Measurements from ENCODE around the gene TIMM22. TPM values are rescaled to one million over a fixed set of nuclear protein-coding genes. Genes with fewer than 3 reads are reported as not detected.

The TIMM22 gene
- polyA plus RNA-seq, 2 of the 4 experiments (the other 2 are of a cell fraction), result 15.8 to 21.3 TPM

DNA sequence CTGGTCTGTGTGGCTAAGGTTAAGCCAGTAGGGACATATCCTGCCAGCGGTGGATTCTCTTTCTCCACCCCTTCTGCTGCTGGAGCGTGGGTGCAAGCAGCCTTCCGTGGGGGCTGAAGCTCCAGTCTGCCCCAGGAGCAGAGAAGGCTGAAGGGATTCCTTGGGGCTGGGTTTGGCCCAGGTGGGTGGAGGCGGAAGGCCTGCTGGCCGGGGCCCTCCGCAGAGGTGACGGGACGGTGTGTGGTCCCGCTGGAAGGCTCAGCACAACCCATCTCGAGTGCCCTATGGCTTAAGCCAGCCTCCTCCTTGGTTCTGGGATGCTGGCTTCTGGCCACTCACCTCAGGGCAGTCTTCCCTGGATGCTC is 13.1 kb downstream of the TIMM22 start:
- CTCF ChIA-PET, result interaction anchor here (0.6 to 4.1 kb wide), 4 partner anchors 10 to 571 kb away, joined by 3 to 23 read pairs (median 10); no protein-coding TSS in a partner anchor

DNA sequence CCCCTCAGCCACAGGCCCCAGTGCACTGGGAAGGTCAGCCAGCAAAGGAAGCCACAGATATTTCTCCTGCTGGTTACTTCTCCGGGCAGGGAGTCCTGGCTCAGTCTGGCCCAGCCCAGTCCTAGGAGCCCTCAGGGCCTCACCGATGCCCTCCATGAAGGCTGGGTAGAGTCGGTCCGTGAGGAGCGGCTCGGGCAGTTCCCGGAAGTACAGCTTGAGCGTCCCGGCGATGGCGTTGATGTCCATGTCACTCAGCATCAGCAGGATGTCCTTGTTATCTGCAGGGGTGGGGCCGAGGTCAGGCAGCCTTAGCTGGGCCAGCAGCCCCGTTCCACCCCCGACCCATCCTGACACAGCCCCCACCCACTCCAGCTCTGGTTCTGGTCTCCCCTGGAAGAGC is 13.7 kb downstream of the TIMM22 start:
- POLR2A ChIA-PET, result no interaction called here
- no peak for FAIRE-seq
- TF ChIP-seq ELK1 (IDR thresholded peaks at IDR 0.05; ENCODE audit: low read depth, low read length), result no peak
- TF ChIP-seq MAZ (IDR thresholded peaks at IDR 0.05; ENCODE audit: borderline replicate concordance, low read depth, low read length), result no peak
- TF ChIP-seq, protein P1, sequence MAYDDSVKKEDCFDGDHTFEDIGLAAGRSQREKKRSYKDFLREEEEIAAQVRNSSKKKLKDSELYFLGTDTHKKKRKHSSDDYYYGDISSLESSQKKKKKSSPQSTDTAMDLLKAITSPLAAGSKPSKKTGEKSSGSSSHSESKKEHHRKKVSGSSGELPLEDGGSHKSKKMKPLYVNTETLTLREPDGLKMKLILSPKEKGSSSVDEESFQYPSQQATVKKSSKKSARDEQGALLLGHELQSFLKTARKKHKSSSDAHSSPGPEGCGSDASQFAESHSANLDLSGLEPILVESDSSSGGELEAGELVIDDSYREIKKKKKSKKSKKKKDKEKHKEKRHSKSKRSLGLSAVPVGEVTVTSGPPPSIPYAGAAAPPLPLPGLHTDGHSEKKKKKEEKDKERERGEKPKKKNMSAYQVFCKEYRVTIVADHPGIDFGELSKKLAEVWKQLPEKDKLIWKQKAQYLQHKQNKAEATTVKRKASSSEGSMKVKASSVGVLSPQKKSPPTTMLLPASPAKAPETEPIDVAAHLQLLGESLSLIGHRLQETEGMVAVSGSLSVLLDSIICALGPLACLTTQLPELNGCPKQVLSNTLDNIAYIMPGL (CRISPR knock-in tag; IDR thresholded peaks at IDR 0.05; ENCODE audit: borderline replicate concordance), result no peak
- TF ChIP-seq NR3C1 (IDR thresholded peaks at IDR 0.05), result no peak
- no peak for TF ChIP-seq ESRRA (IDR thresholded peaks at IDR 0.05; ENCODE audit: borderline replicate concordance, low read length)
- no peak for TF ChIP-seq MAX (IDR thresholded peaks at IDR 0.05)
- no peak for TF ChIP-seq MAFK (IDR thresholded peaks at IDR 0.05; ENCODE audit: partially characterized antibody)
- TF ChIP-seq FOSB (CRISPR knock-in tag; IDR thresholded peaks at IDR 0.05), result no peak
- TF ChIP-seq MYC (IDR thresholded peaks at IDR 0.05; ENCODE audit: borderline replicate concordance, low read length), result no peak
- no peak for TF ChIP-seq POLR2A (IDR thresholded peaks at IDR 0.05; ENCODE audit: low read length)
- TF ChIP-seq ZNF302 (CRISPR knock-in tag; IDR thresholded peaks at IDR 0.05), result no peak
- TF ChIP-seq PHF8 (IDR thresholded peaks at IDR 0.05; ENCODE audit: borderline replicate concordance, low read depth), result no peak
- TF ChIP-seq HEYL (CRISPR knock-in tag; IDR thresholded peaks at IDR 0.05), result no peak
- TF ChIP-seq CBX2 (IDR thresholded peaks at IDR 0.05; ENCODE audit: borderline replicate concordance, low read depth), result no peak

More for the DNA sequence above, 13.1 kb downstream of the TIMM22 start:
- no peak overlapping the region for H3K4me2 ChIP-seq
- no peaks in the 10 kb centered on the region for H3K4me1 ChIP-seq
- TF ChIP-seq CBX8 (IDR thresholded peaks at IDR 0.05) (no peak), CTCF (IDR thresholded peaks at IDR 0.05) (no peak), JUNB (IDR thresholded peaks at IDR 0.05) (no peak), HEYL (CRISPR knock-in tag; IDR thresholded peaks at IDR 0.05) (no peak), POLR2A (IDR thresholded peaks at IDR 0.05; ENCODE audit: low read length) (no peak), EHMT2 (IDR thresholded peaks at IDR 0.05; ENCODE audit: low read depth) (no peak), SREBF2 (IDR thresholded peaks at IDR 0.05) (no peak), FOSL2 (IDR thresholded peaks at IDR 0.05) (no peak), FOSL2 (CRISPR knock-in tag; IDR thresholded peaks at IDR 0.05) (no peak), ZSCAN20 (CRISPR knock-in tag; IDR thresholded peaks at IDR 0.05) (no peak)
- DNase-seq (ENCODE audit: low read depth in 1 of 2, low spot score in 1 of 2), result no peak
- H3K4me3 ChIP-seq, result no peak overlapping the region
- H3K27ac ChIP-seq, result no peak overlapping the region
- POLR2A ChIA-PET, result no interaction called here
- H3K9me3 ChIP-seq, result no peaks in the 10 kb centered on the region
- ATAC-seq, result peak in 1 of 2 experiments; percentile 5; a peak in 1 of 6 replicates
- WGBS (ENCODE audit: missing lambda C conversion rate), result 89% methylated on average over 10 of the region's 10 CpGs
- no peak for FAIRE-seq

More for the DNA sequence above, 13.7 kb downstream of the TIMM22 start:
- ATAC-seq (peak in 1 of 2 experiments; percentile 6; a peak in 3 of 6 replicates), DNase-seq (ENCODE audit: low read depth in 1 of 2, low spot score in 1 of 2) (no peak)
- H3K27ac ChIP-seq, result no peak overlapping the region
- no peak overlapping the region for H3K4me3 ChIP-seq
- no peaks in the 10 kb centered on the region for H3K9me3 ChIP-seq
- CTCF ChIA-PET, result interaction anchor here (0.6 to 4.1 kb wide), 5 partner anchors 11 to 571 kb away, joined by 3 to 23 read pairs (median 8); partner anchors contain the start of gene TIMM22
- H3K4me1 ChIP-seq, result no peaks in the 10 kb centered on the region
- no peak overlapping the region for H3K4me2 ChIP-seq
- WGBS (ENCODE audit: missing lambda C conversion rate), result 83% methylated on average over 14 of the region's 14 CpGs
